ENCODE results near the gene KAZN.

KAZN gene

GRCh38 chr1:14742181-14742980 is 143.9 kb downstream of the KAZN start:
- no peak for DNase-seq (ENCODE audit: low read depth, low spot score)

- no peak for DNase-seq (ENCODE audit: low read depth, low spot score)
Observed at GRCh38 chr1:14743368-14743767, 144.9 kb downstream of the KAZN start.

- no peak for DNase-seq (ENCODE audit: low read depth, low spot score)
Observed at GRCh38 chr1:14745001-14745720, 146.7 kb downstream of the KAZN start.

GRCh38 chr1:14745789-14746188 is 147.3 kb downstream of the KAZN start:
- DNase-seq (ENCODE audit: low read depth, low spot score) = no peak

- DNase-seq (ENCODE audit: low read depth, low spot score) = no peak
Observed at GRCh38 chr1:14746393-14746792, 147.9 kb downstream of the KAZN start.

- DNase-seq (ENCODE audit: low read depth, low spot score) = no peak
Observed at GRCh38 chr1:14748151-14748550, 149.7 kb downstream of the KAZN start.

GRCh38 chr1:14748977-14749376 is 150.5 kb downstream of the KAZN start:
- no peak for DNase-seq (ENCODE audit: low read depth, low spot score)

GRCh38 chr1:14750490-14750889 is 152.0 kb downstream of the KAZN start:
- no peak for DNase-seq (ENCODE audit: low read depth, low spot score)

GRCh38 chr1:14755518-14756252 is 157.2 kb downstream of the KAZN start:
- DNase-seq (ENCODE audit: low read depth, low spot score) = no peak

GRCh38 chr1:14756589-14757285 is 158.3 kb downstream of the KAZN start:
- no peak for DNase-seq (ENCODE audit: low read depth, low spot score)

GRCh38 chr1:14757286-14757625 is 158.8 kb downstream of the KAZN start:
- no peak for DNase-seq (ENCODE audit: low read depth, low spot score)

- no peak for DNase-seq (ENCODE audit: low read depth, low spot score)
Observed at GRCh38 chr1:14759042-14759818, 160.7 kb downstream of the KAZN start.

- no peak for DNase-seq (ENCODE audit: low read depth, low spot score)
Observed at GRCh38 chr1:14759843-14760242, 161.4 kb downstream of the KAZN start.

- no peak for DNase-seq (ENCODE audit: low read depth, low spot score)
Observed at GRCh38 chr1:14760780-14761179, 162.3 kb downstream of the KAZN start.

GRCh38 chr1:14761291-14762153 is 163.0 kb downstream of the KAZN start:
- DNase-seq (ENCODE audit: low read depth, low spot score) = no peak

- DNase-seq (ENCODE audit: low read depth, low spot score) = no peak
Observed at GRCh38 chr1:14763977-14764376, 165.5 kb downstream of the KAZN start.

- DNase-seq (ENCODE audit: low read depth, low spot score) = no peak
Observed at GRCh38 chr1:14765773-14766172, 167.3 kb downstream of the KAZN start.

GRCh38 chr1:14767075-14767474 is 168.6 kb downstream of the KAZN start:
- DNase-seq (ENCODE audit: low read depth, low spot score) = no peak

GRCh38 chr1:14768582-14769304 is 170.3 kb downstream of the KAZN start:
- DNase-seq (ENCODE audit: low read depth, low spot score) = no peak
